Measurements from ENCODE around the gene MYO16.
"Not testable (repeated sequence)": the region's sequence is repeated elsewhere in the genome, so short reads cannot be mapped to it uniquely, and the experiment has no call there.

Gene MYO16

GRCh38 chr13:109074436-109074835 lies 445.0 kb downstream of the MYO16 start:
- DNase-seq (ENCODE audit: low spot score): no peak

GRCh38 chr13:109074853-109075252 lies 445.4 kb downstream of the MYO16 start:
- DNase-seq (ENCODE audit: low spot score): no peak

GRCh38 chr13:109087916-109088623 lies 458.7 kb downstream of the MYO16 start:
- no peak for DNase-seq (ENCODE audit: low spot score)

DNA sequence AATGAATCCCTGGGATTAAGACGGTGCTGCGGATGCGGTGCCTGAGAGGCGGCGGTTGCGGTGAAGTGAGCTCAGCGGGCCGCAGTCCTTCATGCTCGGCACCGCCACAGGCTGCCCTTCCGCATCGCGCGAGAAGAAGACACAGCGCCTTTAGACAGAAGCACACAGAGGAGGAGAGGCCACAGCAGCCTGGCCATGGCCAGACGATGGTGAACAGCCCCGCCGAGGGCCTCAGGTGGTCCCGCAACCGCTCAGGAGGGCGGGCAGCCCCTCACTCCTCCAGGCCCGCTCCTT lies 459.2 kb downstream of the MYO16 start:
- no peak for DNase-seq (ENCODE audit: low spot score)

- DNase-seq (ENCODE audit: low spot score): no peak
Observed at GRCh38 chr13:109090796-109091195, 461.4 kb downstream of the MYO16 start.

GRCh38 chr13:109091249-109091648 lies 461.8 kb downstream of the MYO16 start:
- DNase-seq (ENCODE audit: low spot score): no peak

DNA sequence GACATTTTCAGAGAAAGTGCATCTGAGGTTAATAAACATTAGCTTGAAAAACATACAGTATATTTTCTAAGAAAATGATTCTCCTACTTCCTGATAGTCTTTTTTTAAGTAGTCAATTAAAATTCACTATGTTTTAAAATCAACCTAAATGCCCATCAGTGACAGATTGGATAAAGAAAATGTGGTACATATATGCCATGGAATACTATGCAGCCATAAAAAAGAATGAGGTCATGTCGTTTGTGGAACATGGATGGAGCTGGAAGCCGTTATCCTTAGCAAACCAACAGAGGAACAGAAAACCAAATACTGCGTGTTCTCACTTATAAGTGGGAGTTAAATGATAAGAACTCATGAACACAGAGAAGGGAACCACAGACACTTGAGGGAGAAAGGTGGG lies 462.8 kb downstream of the MYO16 start:
- not testable (repeated sequence) for DNase-seq (ENCODE audit: low spot score)

DNA sequence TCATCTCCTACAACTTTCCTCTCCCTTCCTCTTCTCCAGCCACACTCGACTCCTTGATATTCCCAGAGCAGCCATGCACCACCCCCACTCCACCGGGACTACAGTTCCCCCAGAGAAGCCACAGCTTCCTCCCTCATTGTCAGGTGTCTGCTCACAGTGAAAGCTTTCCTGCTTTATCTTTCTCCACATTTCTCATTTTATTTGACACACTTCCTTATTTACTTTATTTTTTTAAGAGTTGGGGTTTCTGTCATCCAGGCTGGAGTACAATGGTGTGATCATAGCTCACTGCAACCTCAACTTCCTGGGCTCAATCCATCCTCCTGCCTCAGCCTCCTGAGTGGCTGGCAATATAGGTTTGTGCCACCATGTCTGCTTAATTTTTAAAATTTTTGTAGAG lies 464.6 kb downstream of the MYO16 start:
- no peak for DNase-seq (ENCODE audit: low spot score)

- no peak for DNase-seq (ENCODE audit: low spot score)
Observed at GRCh38 chr13:109095126-109095525, 465.7 kb downstream of the MYO16 start.

GRCh38 chr13:109096101-109096500 lies 466.7 kb downstream of the MYO16 start:
- no peak for DNase-seq (ENCODE audit: low spot score)

GRCh38 chr13:109100705-109101304 lies 471.4 kb downstream of the MYO16 start:
- DNase-seq (ENCODE audit: low spot score): no peak

DNA sequence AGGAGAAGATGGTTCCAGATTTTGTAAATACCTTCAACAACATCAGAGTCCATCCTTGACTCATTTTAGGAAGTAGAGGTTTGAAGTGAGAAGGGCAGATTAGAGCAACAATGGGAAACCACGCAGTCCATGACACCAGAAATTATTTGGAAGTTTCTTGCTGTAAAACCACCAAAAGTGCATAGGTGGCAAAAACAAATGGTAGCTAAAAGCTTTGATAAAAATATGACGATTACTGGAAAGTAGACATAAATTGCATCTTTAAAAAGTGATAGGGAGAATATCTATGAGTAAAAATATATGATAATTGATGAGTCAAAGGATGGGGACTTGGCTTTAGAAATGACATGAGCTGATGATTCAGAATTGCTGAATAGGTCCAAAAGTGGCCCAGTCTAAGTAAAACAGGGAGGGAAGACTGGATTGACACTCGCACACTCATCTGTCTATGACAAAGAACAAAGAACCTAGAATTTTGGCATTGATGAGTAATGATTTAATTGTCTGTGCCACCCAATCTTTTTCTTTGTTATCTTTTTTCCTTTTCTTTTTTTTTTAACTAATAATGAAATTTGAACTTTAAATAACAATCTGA lies 472.2 kb downstream of the MYO16 start:
- no peak for DNase-seq (ENCODE audit: low spot score)

- peak; percentile 9 for DNase-seq (ENCODE audit: low spot score)
Observed at GRCh38 chr13:109105899-109106298, 476.5 kb downstream of the MYO16 start.

DNA sequence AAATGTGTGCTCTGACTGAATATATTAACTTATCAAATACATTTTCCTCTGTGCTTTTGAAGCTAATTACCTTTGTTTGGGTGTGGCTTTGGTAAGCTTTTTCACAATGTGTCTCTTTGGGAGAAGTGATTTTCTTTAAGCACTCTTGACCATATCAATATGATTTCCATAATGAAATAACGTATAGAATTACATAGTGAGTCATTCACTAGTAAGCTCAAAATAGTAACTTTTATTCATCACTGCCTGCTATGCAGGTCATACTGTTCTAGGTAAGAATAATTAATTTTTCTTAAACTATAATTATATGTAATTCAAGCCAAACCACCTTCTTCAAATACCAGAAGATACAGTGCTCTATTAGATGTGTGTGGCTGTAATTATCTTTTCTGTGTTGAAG lies 480.7 kb downstream of the MYO16 start:
- no peak for DNase-seq (ENCODE audit: low spot score)

DNA sequence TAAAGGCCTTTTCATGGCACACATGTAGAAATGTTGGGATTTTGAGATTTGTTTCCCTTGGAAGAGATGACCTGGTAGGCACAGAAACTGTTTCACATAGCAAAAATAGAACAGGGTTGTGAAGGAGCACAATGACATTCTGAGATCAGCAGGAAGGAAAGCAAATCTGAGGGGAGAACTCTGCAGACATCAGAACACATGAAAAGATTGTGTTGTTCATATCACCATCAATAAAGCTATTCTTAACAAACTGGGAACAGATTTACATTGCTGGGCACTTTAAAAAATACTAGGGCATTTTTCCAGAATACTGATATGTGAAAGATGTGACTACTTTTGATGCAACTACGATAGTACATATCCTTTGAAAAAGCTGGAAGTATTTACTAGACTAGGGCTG lies 481.7 kb downstream of the MYO16 start:
- no peak for DNase-seq (ENCODE audit: low spot score)

DNA sequence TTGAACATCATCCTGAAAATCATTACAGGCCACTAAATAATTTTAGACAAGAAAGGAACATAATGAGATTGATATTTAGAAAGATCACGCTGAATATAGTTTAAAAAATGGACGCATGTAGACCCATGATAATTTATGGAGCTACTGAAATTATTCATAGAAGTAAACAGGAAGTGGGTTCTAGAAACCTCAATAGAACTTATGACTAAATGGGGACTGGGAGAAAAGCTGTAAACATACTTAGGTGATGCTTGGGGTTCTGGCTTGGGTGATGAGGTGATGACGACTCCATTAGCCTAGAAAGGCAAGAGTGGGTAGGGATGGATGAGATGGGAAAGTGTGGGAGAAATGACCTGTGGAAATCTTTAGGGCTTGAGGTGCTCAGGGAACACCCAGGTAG lies 484.0 kb downstream of the MYO16 start:
- no peak for DNase-seq (ENCODE audit: low spot score)

GRCh38 chr13:109114162-109114561 lies 484.8 kb downstream of the MYO16 start:
- no peak for DNase-seq (ENCODE audit: low spot score)

DNA sequence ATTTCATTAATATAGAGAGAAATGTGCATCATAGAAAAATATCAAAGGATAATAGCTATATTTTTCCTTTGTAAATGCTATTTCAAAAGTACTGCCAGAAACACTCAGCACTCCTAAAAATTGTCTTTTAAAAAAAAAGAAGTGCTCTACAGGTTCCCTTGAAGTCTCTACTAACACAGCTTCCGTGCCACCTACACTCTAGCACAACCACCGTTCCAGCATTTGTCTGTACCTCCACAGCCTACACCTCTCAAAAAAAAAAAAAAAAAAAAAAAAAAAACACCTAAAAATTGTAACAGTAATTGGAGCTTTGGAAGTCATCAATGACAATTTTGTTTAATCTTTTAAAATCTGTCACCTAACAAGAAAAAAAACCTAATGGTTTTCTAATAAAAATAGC lies 485.6 kb downstream of the MYO16 start:
- DNase-seq (ENCODE audit: low spot score): no peak

- no peak for DNase-seq (ENCODE audit: low spot score)
Observed at GRCh38 chr13:109118521-109118920, 489.1 kb downstream of the MYO16 start.

DNA sequence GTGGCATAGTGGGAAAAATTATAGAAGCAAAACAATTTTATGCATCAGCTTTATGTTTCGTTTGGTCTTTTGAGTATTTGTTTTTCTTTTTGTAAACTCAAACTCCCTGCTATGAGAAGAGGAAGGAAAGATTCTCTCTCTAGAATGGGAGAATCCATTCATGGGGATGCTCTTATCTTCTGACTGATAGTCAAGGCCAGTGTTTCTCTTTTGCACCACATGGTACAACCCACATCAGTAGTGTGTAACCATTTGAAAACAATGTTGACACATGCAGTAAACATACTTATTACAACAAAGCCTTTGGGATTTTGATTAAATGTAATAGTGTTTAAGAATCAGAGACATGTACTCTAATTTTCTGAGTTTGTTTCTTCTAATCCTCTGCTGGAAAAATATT lies 490.5 kb downstream of the MYO16 start:
- DNase-seq (ENCODE audit: low spot score): no peak

GRCh38 chr13:109121826-109122225 lies 492.4 kb downstream of the MYO16 start:
- DNase-seq (ENCODE audit: low spot score): no peak

GRCh38 chr13:109123971-109124370 lies 494.6 kb downstream of the MYO16 start:
- DNase-seq (ENCODE audit: low spot score): no peak

DNA sequence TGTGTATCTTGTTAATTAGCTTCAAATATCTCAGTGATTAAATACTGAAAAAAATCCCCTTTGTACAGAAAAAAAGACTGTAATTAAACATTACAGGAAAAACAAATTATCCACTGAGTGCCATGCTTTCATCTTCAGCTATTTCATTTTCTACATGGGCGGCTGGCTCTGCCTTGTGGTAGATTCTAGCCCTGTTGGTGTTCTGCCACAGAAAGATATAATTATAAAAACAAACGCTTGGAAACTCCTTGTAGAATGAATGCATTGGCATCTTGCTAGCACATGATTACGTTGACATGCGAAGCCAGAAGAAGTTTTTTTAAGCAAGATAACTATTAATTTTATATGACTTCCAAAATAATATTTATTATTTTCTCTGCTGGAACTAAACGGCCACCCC lies 496.8 kb downstream of the MYO16 start:
- no peak for DNase-seq (ENCODE audit: low spot score)
